GM18951 (cell line): ENCODE measurements around the gene BDKRB2.

Experiments
- POLR2A ChIP-seq: IDR thresholded peaks from 4 replicates; pipeline ENCODE4 v1.6.1; 2011; ENCODE audit warnings: mild to moderate bottlenecking; ENCODE audit not compliant: insufficient read length, insufficient read depth; ENCODE audit errors: extremely low read depth
- in situ Hi-C: fragments of 300-500 bp; cut with MboI; formaldehyde crosslinking; loops from one replicate; pipeline ENCODE4 v1.12.0; 2022; ENCODE audit warnings: low sequenced_read_pairs, mixed read lengths, inconsistent platforms; ENCODE audit not compliant: unreplicated experiment

BDKRB2 gene

DNA sequence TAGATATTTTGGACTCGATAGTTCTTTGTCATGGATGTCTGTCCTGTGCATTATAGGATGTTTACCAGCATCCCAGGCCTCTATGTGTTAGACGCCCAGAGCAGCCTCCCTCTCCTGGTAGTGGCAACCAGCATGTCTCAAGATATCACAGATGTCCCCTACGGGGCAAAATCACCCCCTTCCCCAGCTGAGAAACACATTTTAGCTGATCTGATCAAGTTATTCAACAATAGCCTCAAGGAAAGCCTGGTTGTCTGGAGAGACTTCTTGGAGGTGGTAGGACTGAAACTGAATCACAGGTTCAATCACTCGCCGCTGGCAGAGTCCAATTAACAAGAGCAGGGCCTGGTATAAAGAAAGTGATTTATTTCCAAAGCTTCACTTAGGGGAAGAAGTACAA, 69.0 kb downstream of the BDKRB2 start:
- TF ChIP-seq POLR2A: no peak
- in situ Hi-C loops: no loop called here

DNA sequence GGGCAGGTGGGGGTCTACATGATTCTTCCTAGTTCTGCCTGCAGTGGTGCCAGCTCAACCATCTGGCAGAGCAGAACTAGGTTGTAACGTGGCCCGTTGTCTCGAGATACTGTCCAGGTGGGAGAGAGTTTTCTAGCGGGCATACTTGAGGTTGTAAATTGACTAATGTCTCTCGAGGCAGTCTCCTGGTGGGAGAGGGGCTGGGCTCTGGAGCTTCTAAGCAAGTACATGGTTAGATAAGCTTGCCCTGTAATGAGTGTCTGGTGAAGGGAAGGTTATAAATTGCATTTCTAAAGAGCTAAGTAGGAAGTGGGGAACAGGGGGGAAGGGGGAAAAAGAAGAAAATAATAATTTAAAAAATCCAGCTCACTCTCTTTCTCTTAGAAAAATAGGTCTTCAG, 69.5 kb downstream of the BDKRB2 start:
- in situ Hi-C loops: no loop called here
- TF ChIP-seq POLR2A: no peak

DNA sequence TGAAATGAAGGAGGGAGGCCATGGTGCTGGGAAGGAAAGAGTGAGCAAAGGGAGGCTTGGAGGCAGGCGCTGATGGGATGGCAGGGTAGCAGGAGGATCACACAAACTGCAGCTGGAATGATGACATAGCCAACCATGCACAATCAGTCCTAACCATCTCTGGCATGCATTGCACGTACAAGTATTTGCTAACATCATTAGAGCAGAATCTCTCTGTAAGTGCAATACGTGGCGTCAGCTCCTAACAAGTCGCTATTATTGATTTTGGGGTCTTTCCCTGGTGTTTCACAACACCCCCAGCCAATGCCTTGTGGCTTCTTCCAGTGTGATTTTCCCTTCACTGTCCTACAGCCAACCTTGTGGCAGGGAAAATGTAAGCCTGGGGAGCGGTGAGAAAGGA, 69.9 kb downstream of the BDKRB2 start:
- in situ Hi-C loops: no loop called here

DNA sequence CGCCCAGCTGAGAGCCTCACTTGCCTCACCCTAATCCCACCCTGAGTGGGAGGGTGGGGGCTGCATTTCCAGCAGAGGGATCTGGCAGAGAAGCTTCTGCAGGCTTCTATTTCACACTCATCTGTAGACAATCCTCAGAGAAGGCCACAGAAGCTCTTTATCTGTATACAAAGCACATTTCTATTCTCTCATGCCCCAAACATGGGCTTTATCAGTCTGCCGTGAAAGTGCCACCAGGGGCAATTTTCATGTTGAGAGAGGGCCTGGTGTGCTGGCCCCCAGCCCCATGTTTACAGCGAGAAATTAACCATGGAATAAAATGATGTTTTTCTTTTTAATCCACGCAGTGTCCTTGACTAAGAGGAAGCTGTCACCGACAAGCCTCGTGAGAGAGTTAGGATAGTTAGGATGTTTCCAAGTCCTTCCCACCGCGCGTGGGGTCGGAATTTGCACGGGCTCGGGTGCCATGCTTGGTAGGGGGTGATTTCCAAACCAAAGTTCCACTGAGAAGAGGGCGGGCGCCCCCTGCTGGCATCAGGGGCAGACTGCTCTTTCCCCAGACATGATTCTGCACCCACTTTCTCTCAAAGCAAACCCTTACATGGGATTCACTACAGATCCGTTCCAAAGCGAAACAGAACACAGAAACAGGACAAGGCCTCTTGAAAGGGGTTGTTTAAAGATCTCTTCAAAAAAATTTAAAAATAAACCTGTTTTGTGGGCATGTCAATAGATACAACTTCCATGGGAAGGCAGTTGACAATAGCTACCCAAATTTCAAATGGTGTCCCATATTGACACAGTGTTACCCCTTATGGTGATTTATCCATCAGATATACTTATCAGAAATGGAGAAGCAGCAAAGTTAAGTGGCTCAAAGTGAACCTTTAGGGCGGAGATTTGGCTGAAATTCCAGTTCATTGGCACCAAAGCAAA, 70.8 kb downstream of the BDKRB2 start:
- in situ Hi-C loops: loop anchor here (25.0 kb wide), 1 partner anchor 688 kb away; no protein-coding TSS in a partner anchor
- TF ChIP-seq POLR2A: no peak

More for the DNA sequence above, 69.9 kb downstream of the BDKRB2 start:
- no peak for TF ChIP-seq POLR2A

DNA sequence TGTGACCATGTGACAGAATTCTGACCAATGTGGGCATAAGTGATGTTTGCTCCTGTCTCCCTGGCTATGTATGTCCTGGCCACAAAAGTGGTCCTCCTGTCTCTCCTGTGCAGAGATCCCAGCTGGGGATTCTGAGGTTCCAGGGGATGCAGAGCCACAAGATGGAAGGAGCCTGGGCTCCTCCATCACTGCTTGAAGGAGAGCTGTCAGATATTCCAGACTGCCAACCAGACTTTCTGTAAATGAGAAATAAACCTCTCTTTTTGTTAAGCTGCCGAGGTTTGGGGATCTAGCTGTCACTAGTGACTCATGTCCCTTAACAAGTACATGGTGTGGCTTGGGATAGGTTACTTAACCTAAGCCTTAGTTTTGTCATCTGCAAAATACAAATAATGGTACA, 73.3 kb downstream of the BDKRB2 start:
- in situ Hi-C loops: loop anchor here (25.0 kb wide), 1 partner anchor 691 kb away; no protein-coding TSS in a partner anchor
- no peak for TF ChIP-seq POLR2A

DNA sequence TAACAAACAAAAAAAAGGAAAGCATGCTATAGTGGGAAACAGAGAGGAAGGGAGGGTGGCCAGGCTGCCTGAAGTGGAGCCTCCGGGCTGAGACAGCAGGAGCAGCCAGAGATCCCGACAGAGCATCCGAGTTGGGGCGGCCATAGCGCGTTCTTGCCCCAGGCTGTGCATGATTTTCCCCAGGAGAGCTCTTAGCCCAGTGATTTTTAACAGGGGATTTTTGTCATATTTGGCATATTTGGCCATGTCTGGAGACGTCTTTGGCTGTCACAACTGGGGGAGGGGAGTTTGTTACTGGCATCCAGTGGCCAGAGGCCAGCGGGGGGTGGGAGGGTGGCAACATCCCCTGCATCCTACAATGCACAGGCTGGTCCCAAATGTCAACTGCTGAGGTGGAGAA, 74.9 kb downstream of the BDKRB2 start:
- in situ Hi-C loops: loop anchor here (25.0 kb wide), 1 partner anchor 692 kb away; no protein-coding TSS in a partner anchor

DNA sequence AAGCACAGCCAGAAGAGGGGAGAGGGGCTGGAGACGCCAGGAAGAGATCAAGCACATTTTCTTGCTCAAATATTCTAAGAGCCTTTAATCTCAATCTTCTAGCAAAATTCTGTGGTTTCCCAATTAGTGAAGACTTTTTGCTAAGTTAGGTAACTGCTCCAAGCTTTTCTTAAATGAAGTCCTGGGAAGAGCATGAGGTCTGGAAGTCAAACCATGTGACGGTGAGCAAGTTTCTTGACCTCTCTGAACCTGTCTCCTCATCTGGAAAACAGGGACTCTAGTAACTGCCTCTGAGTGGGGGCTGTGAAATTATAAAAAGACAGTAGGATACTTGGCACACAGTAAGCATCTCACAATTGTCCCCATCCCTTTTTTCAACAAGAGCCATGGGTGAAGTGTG, 75.5 kb downstream of the BDKRB2 start:
- in situ Hi-C loops: loop anchor here (25.0 kb wide), 1 partner anchor 693 kb away; no protein-coding TSS in a partner anchor
- TF ChIP-seq POLR2A: no peak

More for the DNA sequence above, 74.9 kb downstream of the BDKRB2 start:
- TF ChIP-seq POLR2A: no peak

DNA sequence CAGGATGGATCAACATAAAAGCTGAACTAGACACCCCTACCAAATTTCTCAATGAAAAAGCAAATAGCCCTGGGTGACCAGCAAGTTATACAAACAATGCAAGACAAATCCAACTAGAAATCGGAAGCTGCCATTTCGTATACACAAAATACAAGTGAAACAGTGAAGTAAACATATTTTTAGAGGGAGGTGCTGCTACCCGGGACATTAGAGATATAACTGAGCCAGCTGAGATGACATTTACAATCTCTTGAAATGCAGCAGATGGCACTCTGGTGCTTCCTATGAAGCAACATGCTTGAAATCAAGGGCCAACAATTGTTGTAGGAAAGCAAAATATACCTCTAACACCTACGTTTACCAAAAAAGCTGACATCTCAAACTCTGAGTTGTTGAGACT, 76.8 kb downstream of the BDKRB2 start:
- no peak for TF ChIP-seq POLR2A
- in situ Hi-C loops: loop anchor here (25.0 kb wide), 1 partner anchor 694 kb away; no protein-coding TSS in a partner anchor

DNA sequence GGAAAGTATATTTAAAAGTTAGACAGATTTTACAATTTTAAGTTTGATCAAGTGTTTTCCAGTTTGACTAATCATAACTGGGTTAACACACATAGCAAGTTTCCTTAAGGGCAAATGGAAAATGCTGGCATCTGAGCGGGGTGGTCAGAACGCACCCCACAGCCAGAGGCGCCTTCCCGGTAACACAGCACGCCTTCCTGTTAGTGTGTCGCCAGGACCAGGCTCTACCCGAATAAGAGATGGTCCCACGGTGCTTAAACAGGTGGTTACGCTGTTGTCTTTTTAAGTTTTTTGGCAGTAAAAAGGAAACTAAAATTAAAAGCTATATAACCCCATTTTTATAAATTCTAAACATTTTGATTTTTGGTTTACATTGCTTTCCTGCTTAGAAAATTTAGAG, 79.4 kb downstream of the BDKRB2 start:
- in situ Hi-C loops: loop anchor here (25.0 kb wide), 1 partner anchor 697 kb away; no protein-coding TSS in a partner anchor
- no peak for TF ChIP-seq POLR2A

DNA sequence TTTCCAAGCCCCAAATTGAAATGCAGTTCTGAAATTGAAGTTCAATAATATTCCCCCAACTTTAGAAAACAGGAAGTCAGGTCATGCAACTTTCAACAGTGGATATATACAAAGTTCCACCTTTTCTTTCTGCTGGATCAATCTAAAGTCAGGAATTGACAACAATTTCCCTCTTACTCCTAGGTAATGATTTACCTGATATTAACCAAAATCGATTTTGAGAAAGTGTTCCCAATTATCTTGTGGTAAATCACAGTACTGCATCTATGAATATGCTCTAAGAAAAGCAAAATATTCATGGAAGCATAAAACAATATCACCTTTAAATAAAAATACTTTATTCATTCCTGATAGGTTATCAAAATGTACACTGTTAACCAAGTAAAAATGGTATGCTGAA, 79.8 kb downstream of the BDKRB2 start:
- in situ Hi-C loops: loop anchor here (25.0 kb wide), 1 partner anchor 697 kb away; no protein-coding TSS in a partner anchor
- no peak for TF ChIP-seq POLR2A

DNA sequence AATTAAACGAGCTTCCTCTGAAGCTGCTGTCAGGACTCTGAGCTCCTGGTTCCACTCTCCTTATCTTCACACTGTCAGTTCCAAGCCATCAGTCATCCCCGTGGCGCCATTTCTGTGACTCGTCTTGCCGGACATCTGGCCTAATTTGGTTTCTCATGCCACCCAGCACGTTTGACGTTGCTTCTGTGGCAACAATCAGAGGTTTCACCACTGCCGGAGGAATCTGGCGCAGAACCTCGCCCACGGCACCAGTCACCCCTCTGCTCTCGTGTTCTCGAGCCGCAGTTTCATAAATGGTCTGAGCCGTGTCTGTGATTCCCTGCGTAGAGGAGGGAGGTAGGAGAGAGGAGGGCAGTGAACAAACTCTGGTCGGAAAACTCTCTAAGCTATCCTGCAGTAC, 81.0 kb downstream of the BDKRB2 start:
- TF ChIP-seq POLR2A: no peak
- in situ Hi-C loops: loop anchor here (25.0 kb wide), 1 partner anchor 698 kb away; no protein-coding TSS in a partner anchor

DNA sequence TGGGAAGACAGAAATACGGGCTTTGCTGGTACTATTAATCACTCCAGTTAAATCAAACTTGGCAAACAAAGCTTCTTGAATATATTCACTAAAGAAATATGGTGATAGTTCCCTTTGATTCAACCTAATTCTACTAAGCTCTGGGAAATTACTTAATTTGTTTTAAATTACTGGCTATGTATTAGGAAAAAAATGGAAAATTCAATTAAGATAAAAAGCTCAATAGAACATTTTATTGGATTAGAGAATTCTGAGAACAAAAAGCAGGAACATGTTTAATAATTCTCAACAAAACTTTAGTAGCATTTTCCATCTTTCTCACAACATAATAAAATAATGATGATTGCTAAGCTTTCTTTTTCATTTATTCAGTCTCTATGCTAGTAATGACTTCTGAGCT, 81.6 kb downstream of the BDKRB2 start:
- in situ Hi-C loops: loop anchor here (25.0 kb wide), 1 partner anchor 699 kb away; no protein-coding TSS in a partner anchor
- no peak for TF ChIP-seq POLR2A

DNA sequence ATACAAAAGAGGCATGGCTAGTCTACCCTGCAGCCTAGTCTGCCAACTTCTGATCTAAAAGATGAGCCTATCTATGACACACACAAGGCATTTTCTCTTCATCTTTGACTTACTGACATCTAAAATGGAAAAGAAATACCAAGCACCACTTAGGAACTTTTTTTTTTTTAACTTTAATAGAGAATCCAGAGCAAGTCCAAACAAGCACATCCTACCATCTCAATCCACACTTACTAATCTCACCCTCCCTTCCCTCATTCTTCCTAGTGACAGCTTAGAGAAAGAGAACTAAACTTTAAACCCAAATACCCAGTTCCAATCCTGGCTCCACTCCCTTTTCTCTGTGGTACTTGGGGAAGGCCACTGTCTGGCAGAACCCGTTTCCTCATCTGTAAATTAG, 83.2 kb downstream of the BDKRB2 start:
- in situ Hi-C loops: loop anchor here (25.0 kb wide), 1 partner anchor 701 kb away; no protein-coding TSS in a partner anchor
- TF ChIP-seq POLR2A: no peak
